Measurements from ENCODE around the gene ANK3. TPM values are rescaled to one million over a fixed set of nuclear protein-coding genes. Genes with fewer than 3 reads are reported as not detected.

The ANK3 gene
- total RNA-seq, 1 donor from 2014 or later = 65.3 TPM

DNA sequence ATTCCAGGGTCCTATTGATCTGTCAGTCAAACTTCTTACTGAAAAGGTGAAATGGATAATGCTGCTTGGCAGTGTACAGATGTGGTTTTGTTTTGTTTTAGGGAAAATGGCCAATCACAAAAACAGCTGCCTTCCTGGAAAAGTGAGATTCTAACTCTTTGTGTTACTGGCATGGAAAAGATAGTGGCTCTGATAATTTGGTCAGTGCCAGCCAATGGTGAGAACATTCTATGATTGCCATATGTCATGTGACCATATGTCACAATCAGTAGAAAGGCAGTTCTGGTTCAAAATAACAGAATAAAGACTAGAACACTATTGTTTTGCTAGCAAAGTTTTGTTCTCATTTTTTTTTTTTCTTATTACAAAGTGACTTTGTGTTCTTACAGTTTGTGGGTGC is 344.1 kb downstream of the ANK3 start:
- Histone ChIP-seq H3K36me3 (no peaks in the 10 kb centered on the region), H3K27ac (no peak overlapping the region), H3K4me3 (no peak overlapping the region), H3K4me1 (peaks cover 8% of the 10 kb centered on the region), H3K27me3 (no peaks in the 10 kb centered on the region), H3K9me3 (no peaks in the 10 kb centered on the region)
- intact Hi-C loops (cut with DNase I) = loop anchor here (10.0 kb wide), 1 partner anchor 421 kb away; no protein-coding TSS in a partner anchor
- DNase-seq (ENCODE audit: extremely low spot score in 2 of 2) = no peak
- TF ChIP-seq, protein P1, sequence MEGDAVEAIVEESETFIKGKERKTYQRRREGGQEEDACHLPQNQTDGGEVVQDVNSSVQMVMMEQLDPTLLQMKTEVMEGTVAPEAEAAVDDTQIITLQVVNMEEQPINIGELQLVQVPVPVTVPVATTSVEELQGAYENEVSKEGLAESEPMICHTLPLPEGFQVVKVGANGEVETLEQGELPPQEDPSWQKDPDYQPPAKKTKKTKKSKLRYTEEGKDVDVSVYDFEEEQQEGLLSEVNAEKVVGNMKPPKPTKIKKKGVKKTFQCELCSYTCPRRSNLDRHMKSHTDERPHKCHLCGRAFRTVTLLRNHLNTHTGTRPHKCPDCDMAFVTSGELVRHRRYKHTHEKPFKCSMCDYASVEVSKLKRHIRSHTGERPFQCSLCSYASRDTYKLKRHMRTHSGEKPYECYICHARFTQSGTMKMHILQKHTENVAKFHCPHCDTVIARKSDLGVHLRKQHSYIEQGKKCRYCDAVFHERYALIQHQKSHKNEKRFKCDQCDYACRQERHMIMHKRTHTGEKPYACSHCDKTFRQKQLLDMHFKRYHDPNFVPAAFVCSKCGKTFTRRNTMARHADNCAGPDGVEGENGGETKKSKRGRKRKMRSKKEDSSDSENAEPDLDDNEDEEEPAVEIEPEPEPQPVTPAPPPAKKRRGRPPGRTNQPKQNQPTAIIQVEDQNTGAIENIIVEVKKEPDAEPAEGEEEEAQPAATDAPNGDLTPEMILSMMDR (IDR thresholded peaks at IDR 0.05) = no peak
- TF ChIP-seq POLR2AphosphoS5 (IDR thresholded peaks at IDR 0.05; ENCODE audit: insufficient read depth in 1 of 2, low read depth in 1 of 2) (no peak), POLR2A (IDR thresholded peaks at IDR 0.05) (no peak)

GRCh38 chr10:60044971-60045370 is 344.7 kb downstream of the ANK3 start:
- Histone ChIP-seq H3K27ac (no peak overlapping the region), H3K4me3 (no peak overlapping the region), H3K4me1 (peaks cover 14% of the 10 kb centered on the region), H3K36me3 (no peaks in the 10 kb centered on the region), H3K9me3 (no peaks in the 10 kb centered on the region), H3K27me3 (no peaks in the 10 kb centered on the region)
- intact Hi-C loops (cut with DNase I) = loop anchor here (10.0 kb wide), 1 partner anchor 420 kb away; no protein-coding TSS in a partner anchor
- no peak for DNase-seq (ENCODE audit: extremely low spot score in 2 of 2)
- no peak for TF ChIP-seq POLR2AphosphoS5 (IDR thresholded peaks at IDR 0.05; ENCODE audit: insufficient read depth in 1 of 2, low read depth in 1 of 2)
- TF ChIP-seq, protein P1 (IDR thresholded peaks at IDR 0.05) = no peak
- no peak for TF ChIP-seq POLR2A (IDR thresholded peaks at IDR 0.05)

DNA sequence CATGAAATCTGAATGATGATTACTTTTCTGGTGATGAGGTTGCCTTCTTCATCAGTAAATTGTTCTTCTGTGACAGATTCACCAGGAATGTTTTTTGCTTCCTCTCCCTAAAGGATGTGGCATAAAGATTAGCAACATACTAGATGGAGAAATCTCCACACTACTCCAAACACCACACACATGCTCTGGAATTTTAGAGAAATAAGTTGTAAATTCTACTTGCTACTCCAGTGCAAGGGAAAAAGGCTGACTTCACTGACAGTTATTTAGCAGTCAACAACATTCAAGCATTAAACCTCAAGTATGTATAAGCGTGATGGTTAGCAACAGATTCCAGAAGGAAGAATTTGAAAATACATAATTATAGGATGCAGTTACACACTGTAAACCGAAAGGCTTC is 345.4 kb downstream of the ANK3 start:
- intact Hi-C loops (cut with DNase I) = loop anchor here (10.0 kb wide), 1 partner anchor 419 kb away; no protein-coding TSS in a partner anchor
- H3K4me1 ChIP-seq = peaks cover 21% of the 10 kb centered on the region
- no peaks in the 10 kb centered on the region for H3K27me3 ChIP-seq
- H3K4me3 ChIP-seq = no peak overlapping the region
- H3K36me3 ChIP-seq = no peaks in the 10 kb centered on the region
- TF ChIP-seq, protein P1 (IDR thresholded peaks at IDR 0.05) = no peak
- TF ChIP-seq POLR2A (IDR thresholded peaks at IDR 0.05) (no peak), POLR2AphosphoS5 (IDR thresholded peaks at IDR 0.05; ENCODE audit: insufficient read depth in 1 of 2, low read depth in 1 of 2) (no peak)
- DNase-seq (ENCODE audit: extremely low spot score in 2 of 2) = no peak
- no peaks in the 10 kb centered on the region for H3K9me3 ChIP-seq
- H3K27ac ChIP-seq = no peak overlapping the region

DNA sequence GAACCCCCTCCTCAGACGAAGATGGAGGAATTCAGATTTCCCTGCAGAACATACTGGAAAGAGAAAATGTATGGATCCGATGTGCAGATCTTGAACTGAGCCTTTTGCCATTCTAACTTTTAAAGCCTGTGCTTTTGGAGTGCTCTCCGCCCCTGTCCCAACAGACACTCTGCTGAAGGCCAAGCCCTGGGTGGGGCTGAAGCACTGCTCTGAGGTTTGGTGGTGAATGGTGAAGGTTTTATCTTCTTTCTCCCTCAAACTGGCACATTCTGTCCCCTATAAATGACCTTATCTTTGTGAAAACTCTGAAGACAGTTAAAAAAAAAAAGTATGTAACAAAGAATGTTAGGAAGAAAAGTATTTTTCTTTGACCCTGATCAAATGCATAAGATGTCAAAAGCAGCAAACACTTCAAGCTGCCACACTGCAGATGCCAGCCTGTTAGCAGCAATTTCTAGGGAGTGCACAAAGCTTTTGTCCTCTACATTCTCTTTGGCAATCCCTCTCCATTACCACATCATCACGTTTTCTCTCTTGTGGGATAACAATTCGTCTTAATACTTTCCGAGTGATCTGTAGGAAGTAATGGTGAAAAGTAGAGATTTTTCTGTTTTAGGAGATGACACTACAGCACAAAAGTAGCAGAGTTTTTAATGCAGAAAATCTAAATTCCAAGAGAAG is 346.0 kb downstream of the ANK3 start:
- peaks cover 24% of the 10 kb centered on the region for H3K4me1 ChIP-seq
- no peak for DNase-seq (ENCODE audit: extremely low spot score in 2 of 2)
- TF ChIP-seq, protein P1 (IDR thresholded peaks at IDR 0.05) = no peak
- no peak for TF ChIP-seq POLR2AphosphoS5 (IDR thresholded peaks at IDR 0.05; ENCODE audit: insufficient read depth in 1 of 2, low read depth in 1 of 2)
- H3K27ac ChIP-seq = no peak overlapping the region
- H3K27me3 ChIP-seq = no peaks in the 10 kb centered on the region
- H3K9me3 ChIP-seq = no peaks in the 10 kb centered on the region
- H3K36me3 ChIP-seq = no peaks in the 10 kb centered on the region
- intact Hi-C loops (cut with DNase I) = loop anchor here (10.0 kb wide), 1 partner anchor 419 kb away; no protein-coding TSS in a partner anchor
- H3K4me3 ChIP-seq = no peak overlapping the region

GRCh38 chr10:60042914-60043313 is 346.8 kb downstream of the ANK3 start:
- TF ChIP-seq, protein P1 (IDR thresholded peaks at IDR 0.05) = no peak
- no peak for TF ChIP-seq POLR2A (IDR thresholded peaks at IDR 0.05)
- TF ChIP-seq POLR2AphosphoS5 (IDR thresholded peaks at IDR 0.05; ENCODE audit: insufficient read depth in 1 of 2, low read depth in 1 of 2) = no peak
- no peak overlapping the region for H3K4me3 ChIP-seq
- intact Hi-C loops (cut with DNase I) = loop anchor here (10.0 kb wide), 1 partner anchor 418 kb away; no protein-coding TSS in a partner anchor
- no peaks in the 10 kb centered on the region for H3K36me3 ChIP-seq
- H3K27me3 ChIP-seq = no peaks in the 10 kb centered on the region
- H3K4me1 ChIP-seq = peaks cover 24% of the 10 kb centered on the region
- H3K27ac ChIP-seq = no peak overlapping the region
- no peak for DNase-seq (ENCODE audit: extremely low spot score in 2 of 2)
- no peaks in the 10 kb centered on the region for H3K9me3 ChIP-seq

Data from vagina (tissue), 2 donors.